Activated T-helper 1 cell treated with anti-CD3 and anti-CD28 coated beads, Interleukin-12 subunit alpha, Interleukin-12 subunit beta, Interleukin-2, Interleukin-4 antibody, amounts not matched to agents 30 ng/mL and 10 ng/mL and 1 ng/mL, durations not matched to agents 14 hours and 24 hours and 36 hours (primary cell): ENCODE measurements around the gene C4BPA. TPM values are rescaled to one million over a fixed set of nuclear protein-coding genes. Genes with fewer than 3 reads are reported as not detected.

ENCODE experiments used
- DNase-seq: peaks from one replicate; pipeline ENCODE4 v3.0.0; 2021; ENCODE audit warnings: low spot score
- H3K27ac Mint-ChIP-seq: one replicate; pipeline ENCODE4 v1.8.0; 2021; ENCODE audit warnings: mild to moderate bottlenecking, mixed read lengths
- H3K27me3 Mint-ChIP-seq: one replicate; pipeline ENCODE4 v1.8.0; 2022; ENCODE audit warnings: mild to moderate bottlenecking, moderate library complexity, mixed read lengths; ENCODE audit not compliant: insufficient read depth
- H3K36me3 Mint-ChIP-seq: one replicate; pipeline ENCODE4 v1.8.0; 2021; ENCODE audit warnings: low read depth, mixed read lengths
- H3K4me1 Mint-ChIP-seq: one replicate; pipeline ENCODE4 v1.8.0; 2021; ENCODE audit warnings: low read depth, mixed read lengths
- H3K4me3 Mint-ChIP-seq: one replicate; pipeline ENCODE4 v1.8.0; 2021; ENCODE audit warnings: mild to moderate bottlenecking, moderate library complexity, mixed read lengths
- H3K9me3 Mint-ChIP-seq: one replicate; pipeline ENCODE4 v1.8.0; 2021; ENCODE audit warnings: mixed read lengths
- intact Hi-C: fragments of 100-400 bp; cut with micrococcal nuclease; formaldehyde crosslinking; loops from one replicate; pipeline ENCODE4 v1.15.1; 2024
- total RNA-seq: library from RNA; stranded (reverse); gene quantifications from 2 replicates; pipeline ENCODE4 v1.2.3, GENCODE V29; 2022

The C4BPA gene
- total RNA-seq, 1 donor from 2014 or later = not detected

DNA sequence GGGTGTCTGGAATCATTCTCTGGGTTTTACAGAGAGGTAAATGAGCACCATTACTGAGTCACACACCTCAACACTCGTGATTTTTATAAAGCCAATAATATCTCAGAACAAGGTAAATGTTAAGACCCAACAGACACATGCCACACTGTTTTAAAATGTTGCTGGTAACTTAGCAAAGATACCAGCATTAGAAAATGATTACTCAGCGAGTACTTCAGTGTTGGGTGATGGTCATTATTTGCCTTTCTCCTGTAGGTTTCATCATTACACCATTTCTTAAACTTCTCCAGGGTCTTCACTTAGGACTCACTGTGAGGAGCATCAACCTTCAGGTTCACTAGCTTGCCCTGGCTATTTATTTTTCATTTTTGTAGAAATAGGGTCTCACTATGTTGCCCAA lies 22.2 kb upstream of the C4BPA start:
- H3K4me3 Mint-ChIP-seq = no peak overlapping the region
- intact Hi-C loops = no loop called here
- no peaks in the 10 kb centered on the region for H3K36me3 Mint-ChIP-seq
- H3K4me1 Mint-ChIP-seq = peaks cover 23% of the 10 kb centered on the region
- no peak for DNase-seq
- H3K27ac Mint-ChIP-seq = no peak overlapping the region
- H3K27me3 Mint-ChIP-seq = peaks cover 15% of the 10 kb centered on the region
- H3K9me3 Mint-ChIP-seq = no peaks in the 10 kb centered on the region

DNA sequence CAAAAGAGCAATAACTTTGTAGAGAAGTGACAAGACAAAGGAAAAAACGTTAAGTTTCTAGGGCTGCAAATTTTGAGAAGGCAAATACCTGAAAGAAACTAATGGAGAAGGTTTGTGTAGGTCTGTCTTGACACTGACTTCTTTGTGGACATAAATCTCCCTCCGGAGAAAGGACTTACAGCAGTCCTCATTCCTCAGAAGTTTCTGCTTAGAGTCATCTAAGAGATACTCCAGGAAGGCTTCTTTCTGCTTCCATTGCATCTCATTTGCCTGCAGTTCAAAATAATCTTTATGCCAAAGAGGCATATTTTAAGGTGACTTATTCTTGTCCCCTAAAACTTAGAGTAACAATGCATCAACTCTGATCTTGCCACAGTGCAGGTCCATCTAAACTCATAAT lies 19.8 kb upstream of the C4BPA start:
- DNase-seq = no peak
- Mint-ChIP-seq H3K4me3 (no peak overlapping the region), H3K27ac (no peak overlapping the region), H3K36me3 (no peaks in the 10 kb centered on the region), H3K4me1 (peaks cover 34% of the 10 kb centered on the region), H3K9me3 (no peaks in the 10 kb centered on the region), H3K27me3 (peaks cover 12% of the 10 kb centered on the region)
- intact Hi-C loops = loop anchor here (1.0 kb wide), 4 partner anchors 237 to 415 kb away; partner anchors contain the start of gene CD55

DNA sequence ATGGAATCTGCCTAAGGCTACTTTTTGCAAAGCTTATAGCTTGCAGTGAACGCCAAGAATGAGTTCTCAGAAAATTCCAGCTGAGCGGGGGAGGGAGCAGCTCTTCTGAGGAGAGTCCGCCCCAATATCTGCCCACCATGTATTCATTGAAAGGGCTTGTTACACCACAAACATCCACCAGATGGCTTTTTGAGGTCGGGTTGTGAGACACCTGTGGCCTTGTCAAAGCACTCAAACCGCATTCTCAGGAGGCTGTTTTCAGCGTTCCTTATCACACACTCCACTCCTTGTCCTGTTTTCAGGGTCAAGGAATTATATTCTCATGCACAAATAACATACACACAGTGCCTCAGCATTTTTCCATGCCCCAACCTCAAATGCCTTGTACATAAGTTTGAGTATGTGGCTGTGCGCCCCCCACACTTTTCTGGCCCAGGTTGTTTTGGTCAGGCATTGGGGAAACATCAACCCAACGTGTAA lies 19.3 kb upstream of the C4BPA start:
- intact Hi-C loops = loop anchor here (1.0 kb wide), 4 partner anchors 237 to 415 kb away; partner anchors contain the start of gene CD55
- Mint-ChIP-seq H3K27me3 (peaks cover 12% of the 10 kb centered on the region), H3K9me3 (no peaks in the 10 kb centered on the region), H3K4me1 (peaks cover 39% of the 10 kb centered on the region), H3K4me3 (no peak overlapping the region), H3K27ac (peak overlapping the region; percentile 5), H3K36me3 (no peaks in the 10 kb centered on the region)
- peak; percentile 50 for DNase-seq

DNA sequence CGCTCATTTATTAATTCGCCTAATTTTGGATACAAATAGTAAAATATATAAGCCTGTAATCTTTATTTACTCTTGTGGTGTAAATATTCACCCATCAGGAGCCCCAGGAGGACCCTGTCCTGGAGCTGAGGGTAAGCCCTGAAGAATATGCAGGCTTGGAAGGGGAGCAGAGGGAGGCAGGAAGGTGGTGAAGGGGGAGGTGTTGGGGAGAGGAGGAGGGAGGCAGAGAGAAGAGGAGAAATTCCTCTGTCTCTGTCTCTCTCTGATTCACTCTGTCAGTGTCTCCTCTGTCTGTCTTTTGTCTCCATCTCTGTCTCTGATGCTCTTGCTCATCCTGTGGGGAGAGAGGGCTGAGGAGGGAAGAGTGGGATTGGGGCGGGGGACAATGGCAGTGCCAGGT lies 18.1 kb upstream of the C4BPA start:
- H3K36me3 Mint-ChIP-seq = no peaks in the 10 kb centered on the region
- H3K4me3 Mint-ChIP-seq = no peak overlapping the region
- intact Hi-C loops = no loop called here

DNA sequence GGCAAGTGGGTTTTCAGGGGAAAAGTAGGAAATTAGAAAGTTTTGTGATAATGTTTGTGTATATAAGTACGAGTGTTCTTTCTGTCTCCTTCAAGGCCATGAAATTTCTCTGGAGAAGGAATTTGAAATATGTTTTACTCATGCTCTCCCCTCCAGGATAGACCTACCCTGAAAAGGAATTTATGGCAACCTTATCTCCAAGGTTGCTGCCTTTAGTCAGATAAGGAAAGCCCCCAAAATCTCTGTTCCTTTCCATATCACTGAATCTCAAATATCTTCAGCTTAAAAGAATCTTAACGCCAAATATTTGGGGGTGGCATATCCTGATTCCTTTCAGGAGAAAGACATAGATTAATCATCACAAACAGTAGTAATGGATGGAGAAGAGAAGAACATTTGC lies 15.9 kb upstream of the C4BPA start:
- Mint-ChIP-seq H3K4me3 (peak overlapping the region; percentile 7), H3K36me3 (peaks cover 2% of the 10 kb centered on the region), H3K27me3 (peaks cover 5% of the 10 kb centered on the region), H3K9me3 (no peaks in the 10 kb centered on the region), H3K27ac (peak overlapping the region; percentile 84), H3K4me1 (peaks cover 56% of the 10 kb centered on the region)
- intact Hi-C loops = no loop called here
- DNase-seq = no peak

More for the DNA sequence above, 18.1 kb upstream of the C4BPA start:
- Mint-ChIP-seq H3K4me1 (peaks cover 48% of the 10 kb centered on the region), H3K27ac (no peak overlapping the region), H3K9me3 (no peaks in the 10 kb centered on the region), H3K27me3 (peaks cover 9% of the 10 kb centered on the region)
- no peak for DNase-seq

DNA sequence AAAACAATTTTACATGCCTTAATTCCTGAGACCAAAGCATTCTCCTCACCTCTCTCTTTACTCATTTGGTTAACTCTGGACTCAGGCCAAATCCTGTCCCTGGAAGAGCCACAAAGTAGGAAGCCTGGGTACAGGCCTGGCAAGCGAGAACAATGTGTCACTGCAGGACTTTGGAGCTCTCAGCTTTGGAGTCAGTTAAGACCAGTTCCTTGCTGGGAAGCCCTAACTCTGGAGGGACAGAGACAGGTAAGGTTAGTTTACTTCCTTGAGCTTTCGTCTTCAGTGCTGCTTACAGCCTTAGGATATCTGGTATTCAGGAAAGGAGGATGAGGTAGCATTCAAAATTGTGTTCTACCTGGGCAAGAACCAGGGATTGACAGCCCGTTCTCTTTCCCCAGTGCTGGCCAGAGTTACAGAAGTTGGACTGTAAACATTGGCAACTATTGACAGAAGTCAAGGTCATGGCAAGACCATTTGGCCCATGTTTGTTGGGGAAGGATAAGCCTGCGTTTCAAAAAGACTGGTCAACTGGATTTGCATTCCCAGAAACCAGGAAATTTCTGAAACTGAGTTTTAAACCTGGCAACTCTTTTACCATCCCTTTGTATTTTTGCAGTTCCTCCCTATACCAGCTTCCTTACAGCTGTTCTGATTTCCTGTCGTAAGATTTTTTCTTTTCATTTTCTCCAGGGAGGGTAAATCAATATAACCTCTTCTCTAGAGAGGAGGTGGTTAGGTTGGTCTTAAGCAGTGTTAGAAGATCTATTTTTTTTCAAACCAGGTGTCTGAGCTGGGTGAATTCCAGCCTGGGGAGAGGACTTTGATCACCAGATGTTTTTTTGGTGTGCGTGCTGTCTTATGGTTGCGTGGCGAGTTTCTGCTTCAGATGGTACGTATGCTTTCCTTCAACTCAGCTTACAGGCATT lies 15.1 kb upstream of the C4BPA start, which contains the start of gene C4BPB:
Gene C4BPB (plus strand): TSS at position 160 of the 926 bp plus-strand sequence. CDS start 672 bp downstream, at position 832.
- peaks cover 2% of the 10 kb centered on the region for H3K27me3 Mint-ChIP-seq
- intact Hi-C loops = loop anchor here (1.0 kb wide), 1 partner anchor 8 kb away; no protein-coding TSS in a partner anchor
- DNase-seq = peak; percentile 46
- H3K27ac Mint-ChIP-seq = peak within 1 kb of the TSS; percentile 84
- peaks cover 2% of the 10 kb centered on the region for H3K36me3 Mint-ChIP-seq
- peaks cover 56% of the 10 kb centered on the region for H3K4me1 Mint-ChIP-seq
- no peaks in the 10 kb centered on the region for H3K9me3 Mint-ChIP-seq
- H3K4me3 Mint-ChIP-seq = peak within 1 kb of the TSS; percentile 76

DNA sequence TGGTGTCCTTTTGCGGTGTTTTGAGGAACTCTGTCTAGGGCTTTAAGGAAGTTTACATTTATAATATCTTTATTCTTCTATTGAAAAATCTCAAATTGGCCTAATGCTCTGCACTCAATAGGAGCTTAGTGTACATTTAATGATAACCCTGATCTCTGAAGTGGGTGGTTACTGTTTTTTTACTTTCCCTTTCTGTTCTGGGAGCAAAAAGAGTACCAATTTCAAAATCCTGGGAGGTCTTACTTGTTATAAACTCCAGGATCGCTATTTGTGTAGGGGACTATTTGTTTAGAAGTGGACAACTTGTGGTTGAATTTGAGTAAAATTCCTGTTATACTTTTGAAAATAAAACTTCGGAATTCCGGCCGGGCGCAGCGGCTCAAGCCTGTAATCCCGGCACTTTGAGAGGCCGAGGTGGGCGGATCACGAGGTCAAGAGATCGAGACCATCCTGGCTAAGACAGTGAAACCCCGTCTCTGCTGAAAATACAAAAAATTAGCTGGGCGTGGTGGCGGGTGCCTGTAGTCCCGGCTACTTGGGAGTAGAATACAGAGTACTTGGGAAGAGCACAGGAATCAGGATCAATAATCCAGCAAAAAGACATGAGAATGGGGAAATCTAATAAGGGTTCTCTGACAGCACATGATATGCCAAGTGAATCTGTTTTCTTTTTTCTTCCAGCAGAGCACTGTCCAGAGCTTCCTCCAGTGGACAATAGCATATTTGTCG lies 14.2 kb upstream of the C4BPA start:
- intact Hi-C loops = loop anchor here (1.0 kb wide), 1 partner anchor 8 kb away; no protein-coding TSS in a partner anchor
- DNase-seq = no peak
- Mint-ChIP-seq H3K9me3 (no peaks in the 10 kb centered on the region), H3K27me3 (no peaks in the 10 kb centered on the region), H3K36me3 (peaks cover 2% of the 10 kb centered on the region), H3K4me3 (peak overlapping the region; percentile 76), H3K27ac (peak overlapping the region; percentile 84), H3K4me1 (peaks cover 56% of the 10 kb centered on the region)

DNA sequence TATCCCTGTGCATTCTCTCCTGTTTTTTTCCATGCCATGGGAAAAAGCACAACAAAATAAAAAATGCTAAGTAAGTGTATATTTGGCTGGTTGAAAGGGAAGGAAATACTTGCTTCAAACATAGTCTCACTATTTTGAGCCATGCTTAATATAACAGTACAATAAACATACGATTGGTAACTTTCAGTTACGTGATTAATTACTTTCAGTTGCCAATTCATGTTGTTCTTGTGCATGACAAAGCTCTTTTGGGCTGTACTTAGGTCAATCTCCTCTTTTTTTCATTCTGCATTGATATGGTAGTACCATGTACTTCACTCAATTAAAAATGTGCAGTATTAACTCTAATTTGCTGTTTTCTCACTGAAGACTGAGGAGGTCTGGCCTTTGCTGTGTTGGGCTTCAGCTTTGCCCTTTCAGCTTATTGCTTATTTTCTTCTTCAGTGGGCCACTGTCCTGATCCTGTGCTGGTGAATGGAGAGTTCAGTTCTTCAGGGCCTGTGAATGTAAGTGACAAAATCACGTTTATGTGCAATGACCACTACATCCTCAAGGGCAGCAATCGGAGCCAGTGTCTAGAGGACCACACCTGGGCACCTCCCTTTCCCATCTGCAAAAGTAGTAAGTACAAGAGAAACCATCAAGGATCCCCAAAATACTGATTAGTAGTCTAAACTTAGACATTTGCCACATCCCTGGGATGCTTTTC lies 12.7 kb upstream of the C4BPA start:
- Mint-ChIP-seq H3K9me3 (no peaks in the 10 kb centered on the region), H3K4me1 (peaks cover 56% of the 10 kb centered on the region), H3K27me3 (no peaks in the 10 kb centered on the region), H3K36me3 (peaks cover 13% of the 10 kb centered on the region), H3K27ac (peak overlapping the region; percentile 9), H3K4me3 (no peak overlapping the region)
- DNase-seq = no peak
- intact Hi-C loops = no loop called here

DNA sequence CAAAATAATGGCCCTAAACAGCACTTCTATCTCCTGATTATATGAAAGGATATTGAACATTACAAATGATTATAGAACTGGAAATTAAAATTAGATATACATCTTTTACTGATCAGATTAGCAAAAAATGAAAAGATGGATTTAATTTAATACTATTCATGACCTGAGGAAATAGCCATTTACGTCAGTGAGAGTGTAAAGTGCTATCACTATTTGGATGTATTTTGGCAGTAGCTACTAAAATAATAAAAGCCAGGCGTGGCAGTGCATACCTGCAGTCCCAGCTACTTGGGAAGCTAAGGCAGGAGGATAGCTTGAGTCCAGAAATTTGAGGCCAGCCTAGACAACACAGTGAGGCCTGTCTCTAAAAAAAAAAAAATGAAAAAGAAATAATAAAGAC lies 10.1 kb upstream of the C4BPA start:
- H3K9me3 Mint-ChIP-seq = no peaks in the 10 kb centered on the region
- H3K36me3 Mint-ChIP-seq = peaks cover 15% of the 10 kb centered on the region
- no peak overlapping the region for H3K27ac Mint-ChIP-seq
- H3K27me3 Mint-ChIP-seq = no peaks in the 10 kb centered on the region
- H3K4me3 Mint-ChIP-seq = no peak overlapping the region
- no peak for DNase-seq
- intact Hi-C loops = no loop called here
- peaks cover 66% of the 10 kb centered on the region for H3K4me1 Mint-ChIP-seq

DNA sequence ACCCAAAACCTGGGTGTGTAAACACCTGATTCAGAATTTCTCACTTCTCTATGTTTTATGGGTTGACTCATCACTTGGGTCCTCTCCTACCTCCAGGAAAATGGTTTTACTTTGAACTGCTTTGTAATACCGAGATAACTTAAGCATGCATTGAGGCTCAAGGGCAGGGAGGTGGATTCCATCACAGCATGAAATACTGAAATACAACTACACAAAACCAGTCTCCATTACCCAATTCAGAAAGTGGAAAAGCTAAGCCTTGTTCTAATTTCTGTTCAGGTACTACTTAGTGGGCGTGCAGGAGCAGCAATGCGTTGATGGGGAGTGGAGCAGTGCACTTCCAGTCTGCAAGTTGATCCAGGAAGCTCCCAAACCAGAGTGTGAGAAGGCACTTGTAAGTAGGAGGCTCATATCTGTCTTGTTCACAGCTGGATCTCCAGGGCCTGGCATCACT lies 6.1 kb upstream of the C4BPA start:
- Mint-ChIP-seq H3K4me3 (peak overlapping the region; percentile 27), H3K27me3 (no peaks in the 10 kb centered on the region), H3K27ac (peak overlapping the region; percentile 69), H3K4me1 (peaks cover 40% of the 10 kb centered on the region), H3K36me3 (peaks cover 25% of the 10 kb centered on the region), H3K9me3 (peaks cover 5% of the 10 kb centered on the region)
- peak; percentile 50 for DNase-seq
- intact Hi-C loops = loop anchor here (1.0 kb wide), 9 partner anchors 9 to 314 kb away; partner anchors contain the start of gene CD55

DNA sequence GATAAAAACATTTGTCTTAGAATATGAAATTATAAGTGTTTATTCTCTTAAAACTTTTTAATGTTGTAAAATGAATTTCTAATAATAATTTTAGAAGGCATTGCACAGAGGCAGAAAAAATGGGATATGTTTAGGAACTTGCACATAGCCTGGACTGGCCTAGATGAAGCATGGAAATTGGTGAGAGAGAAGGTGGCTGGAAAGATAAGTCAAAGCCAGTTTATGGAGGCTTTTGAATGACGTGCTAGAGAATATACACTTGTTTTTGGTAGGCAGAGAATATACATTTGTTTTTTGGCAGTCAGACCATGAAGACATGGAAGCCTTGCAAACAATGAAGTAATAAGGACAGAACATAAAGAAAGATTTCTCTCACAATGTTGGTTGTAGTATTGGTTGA lies 2.3 kb upstream of the C4BPA start:
- Mint-ChIP-seq H3K27me3 (no peaks in the 10 kb centered on the region), H3K4me3 (no peak overlapping the region), H3K27ac (no peak overlapping the region), H3K4me1 (peaks cover 15% of the 10 kb centered on the region), H3K36me3 (peaks cover 16% of the 10 kb centered on the region), H3K9me3 (peaks cover 5% of the 10 kb centered on the region)
- intact Hi-C loops = no loop called here
- DNase-seq = no peak

DNA sequence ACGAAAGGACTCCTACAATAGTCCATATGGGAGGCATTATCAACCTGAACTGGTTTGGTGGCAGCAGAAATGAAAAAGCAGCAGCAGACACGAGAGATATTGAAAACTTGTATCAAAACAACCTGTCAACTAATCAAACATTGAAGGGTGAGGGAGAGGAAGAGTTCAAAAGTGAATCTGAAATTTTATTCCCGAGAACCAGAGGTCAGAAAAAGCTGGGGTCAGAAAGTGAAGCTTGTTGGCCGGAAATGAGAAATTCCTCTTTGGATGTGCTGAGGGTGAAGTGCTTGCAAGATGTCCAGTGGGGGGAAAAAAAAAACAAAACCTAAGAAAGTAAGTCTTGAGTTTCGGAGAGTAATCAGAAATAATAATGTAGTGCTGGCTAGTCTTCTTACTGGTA lies 1.9 kb upstream of the C4BPA start:
- H3K36me3 Mint-ChIP-seq = peaks cover 16% of the 10 kb centered on the region
- no peak overlapping the region for H3K27ac Mint-ChIP-seq
- H3K4me3 Mint-ChIP-seq = no peak overlapping the region
- intact Hi-C loops = no loop called here
- no peak for DNase-seq
- peaks cover 12% of the 10 kb centered on the region for H3K4me1 Mint-ChIP-seq
- H3K27me3 Mint-ChIP-seq = peaks cover 2% of the 10 kb centered on the region
- peaks cover 5% of the 10 kb centered on the region for H3K9me3 Mint-ChIP-seq
